Ishikawa (cell line): ENCODE data around the gene CCSER1.

ENCODE experiments used
- CEBPB ChIP-seq: IDR thresholded peaks from 2 replicates; pipeline ENCODE4 v1.6.1; 2012
- CREB1 ChIP-seq: IDR thresholded peaks from 2 replicates; pipeline ENCODE4 v1.6.1; 2012; ENCODE audit warnings: low read depth
- EGR1 ChIP-seq: IDR thresholded peaks from 2 replicates; pipeline ENCODE4 v1.6.1; 2012
- EP300 ChIP-seq: IDR thresholded peaks from 2 replicates; pipeline ENCODE4 v1.6.1; 2012; ENCODE audit warnings: borderline replicate concordance
- FOXM1 ChIP-seq: IDR thresholded peaks from 2 replicates; pipeline ENCODE4 v1.6.1; 2012; ENCODE audit warnings: low read depth, borderline replicate concordance
- MAX ChIP-seq: IDR thresholded peaks from 2 replicates; pipeline ENCODE4 v1.6.1; 2012
- NFIC ChIP-seq: IDR thresholded peaks from 2 replicates; pipeline ENCODE4 v1.6.1; 2012
- RAD21 ChIP-seq: IDR thresholded peaks from 2 replicates; pipeline ENCODE4 v1.6.1; 2012; ENCODE audit warnings: low read depth
- REST ChIP-seq: IDR thresholded peaks from 2 replicates; pipeline ENCODE4 v1.6.1; 2012; ENCODE audit warnings: low read depth, mild to moderate bottlenecking
- TAF1 ChIP-seq: IDR thresholded peaks from 2 replicates; pipeline ENCODE4 v1.6.1; 2012; ENCODE audit warnings: low read depth, mild to moderate bottlenecking
- TCF12 ChIP-seq: IDR thresholded peaks from 2 replicates; pipeline ENCODE4 v1.6.1; 2012; ENCODE audit warnings: low read depth
- TEAD4 ChIP-seq: IDR thresholded peaks from 2 replicates; pipeline ENCODE4 v1.6.1; 2012
- USF1 ChIP-seq: IDR thresholded peaks from 2 replicates; pipeline ENCODE4 v1.6.1; 2012
- YY1 ChIP-seq: IDR thresholded peaks from 2 replicates; pipeline ENCODE4 v1.6.1; 2012; ENCODE audit warnings: low read depth
- ZBTB7A ChIP-seq: IDR thresholded peaks from 2 replicates; pipeline ENCODE4 v1.6.1; 2012; ENCODE audit warnings: low read depth

Gene CCSER1

DNA sequence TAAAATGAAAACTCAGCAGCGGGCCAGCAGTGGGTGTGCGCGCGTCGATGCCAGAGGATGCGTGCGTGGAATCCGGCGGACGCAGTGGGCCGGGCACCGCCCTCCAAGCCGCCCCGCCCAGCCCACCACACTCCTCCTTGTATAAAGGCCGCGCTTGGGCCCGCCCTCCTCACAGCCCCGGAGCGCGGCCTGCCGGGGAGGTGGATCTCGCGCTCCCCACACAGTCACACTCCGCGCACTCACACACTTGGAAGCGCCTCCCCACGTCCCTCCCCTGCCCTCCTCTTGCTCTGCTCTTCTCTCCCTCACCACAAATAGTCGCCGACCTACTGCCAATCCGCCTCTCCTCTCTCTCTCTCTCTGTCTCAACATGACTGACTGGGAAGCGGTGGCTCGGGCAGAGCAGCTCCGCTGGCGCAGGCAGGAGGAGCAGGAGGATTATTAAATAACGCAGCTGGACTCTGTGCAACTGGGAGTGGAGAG is at the start of gene CCSER1:
CCSER1 (plus strand) TSS at position 172 of the 483 bp plus-strand sequence.
- TF ChIP-seq USF1 (no peak), ZBTB7A (no peak), MAX (peak; percentile 54), CREB1 (peak; percentile 11; the same call in 1 of the 2 replicates), TAF1 (no peak; the same call in 1 of the 2 replicates), RAD21 (no peak; the same call in 1 of the 2 replicates), YY1 (0 out of 2 replicates have a peak, but pooled peaks have one; percentile 24), TCF12 (peak; percentile 55), EP300 (0 out of 2 replicates have a peak, but pooled peaks have one; percentile 21), NFIC (peak; percentile 19; the same call in 1 of the 2 replicates)

GRCh38 chr4:90078440-90078839 is 48.8 kb upstream of the CCSER1 start:
- TF ChIP-seq YY1 (no peak), REST (no peak), RAD21 (no peak)

DNA sequence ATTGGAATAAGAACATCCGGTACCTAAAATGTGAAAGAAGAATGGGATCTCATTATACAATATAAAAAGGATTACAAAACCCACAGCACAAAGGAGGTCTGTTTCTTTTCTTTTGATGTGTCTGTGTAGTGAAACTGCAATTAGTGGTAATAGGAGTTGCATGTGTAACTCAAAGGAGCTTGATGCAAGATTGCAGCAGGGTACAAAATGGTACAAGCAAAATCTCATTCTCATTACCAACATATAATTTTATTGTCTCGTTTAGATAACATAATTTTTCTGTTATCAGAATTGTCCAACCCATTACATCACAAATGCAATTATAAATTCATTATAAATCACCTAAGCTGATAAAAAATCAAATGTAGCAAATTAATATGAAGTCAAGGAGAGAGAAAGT is 47.1 kb upstream of the CCSER1 start:
- TF ChIP-seq EGR1 (no peak), RAD21 (no peak), USF1 (no peak), FOXM1 (no peak), REST (no peak), TCF12 (no peak), TAF1 (no peak), CREB1 (no peak)

GRCh38 chr4:90081432-90082144 is 45.6 kb upstream of the CCSER1 start:
- TF ChIP-seq REST (no peak), YY1 (no peak), NFIC (no peak), FOXM1 (no peak), USF1 (no peak), EP300 (no peak), TEAD4 (no peak), CREB1 (no peak), MAX (no peak), RAD21 (no peak), EGR1 (no peak), ZBTB7A (no peak), TAF1 (no peak), TCF12 (no peak), CEBPB (no peak)
